ENCODE data around the gene EBI3. TPM values are rescaled to one million over a fixed set of nuclear protein-coding genes. Genes with fewer than 3 reads are reported as not detected.
"Not testable (repeated sequence)": the region's sequence is repeated elsewhere in the genome, so short reads cannot be mapped to it uniquely, and the experiment has no call there.

EBI3 gene
- polyA plus RNA-seq, 2 donors: 0.53 to 0.92 TPM

- Histone ChIP-seq H3K9me3 (ENCODE audit: control insufficient read depth in 2 of 2, insufficient read depth in 1 of 2, low read depth in 1 of 2, low read length in 1 of 2) (no peaks in the 10 kb centered on the region), H3K27ac (ENCODE audit: low read depth in 2 of 2, low read length in 1 of 2) (no peak overlapping the region), H3K4me3 (ENCODE audit: low read depth in 1 of 2, low read length in 2 of 2) (no peak overlapping the region), H3K27me3 (ENCODE audit: control insufficient read depth in 1 of 2, insufficient read depth in 2 of 2, low read length in 2 of 2) (no peaks in the 10 kb centered on the region), H3K36me3 (ENCODE audit: control insufficient read depth in 2 of 2, insufficient read depth in 2 of 2, low read length in 1 of 2) (no peaks in the 10 kb centered on the region), H3K4me1 (ENCODE audit: control insufficient read depth in 2 of 2, insufficient read depth in 2 of 2, low read length in 1 of 2) (no peaks in the 10 kb centered on the region)
- WGBS, 2 donors: 42 to 43% methylated on average over 19 to 21 of the region's 21 CpGs
These were observed 3.4 kb downstream of the EBI3 start for GRCh38 chr19:4232614-4233281.

- Histone ChIP-seq H3K27ac (ENCODE audit: low read depth in 2 of 2, low read length in 1 of 2) (no peak overlapping the region), H3K9me3 (ENCODE audit: control insufficient read depth in 2 of 2, insufficient read depth in 1 of 2, low read depth in 1 of 2, low read length in 1 of 2) (no peaks in the 10 kb centered on the region), H3K4me3 (ENCODE audit: low read depth in 1 of 2, low read length in 2 of 2) (no peak overlapping the region), H3K27me3 (ENCODE audit: control insufficient read depth in 1 of 2, insufficient read depth in 2 of 2, low read length in 2 of 2) (no peaks in the 10 kb centered on the region), H3K4me1 (ENCODE audit: control insufficient read depth in 2 of 2, insufficient read depth in 2 of 2, low read length in 1 of 2) (no peaks in the 10 kb centered on the region), H3K36me3 (ENCODE audit: control insufficient read depth in 2 of 2, insufficient read depth in 2 of 2, low read length in 1 of 2) (no peaks in the 10 kb centered on the region)
- WGBS, 2 donors: 25 to 29% methylated on average over 11 of the region's 11 CpGs
These were observed 4.0 kb downstream of the EBI3 start for GRCh38 chr19:4233282-4233853.

GRCh38 chr19:4234142-4234861 lies 5.0 kb downstream of the EBI3 start:
- Histone ChIP-seq H3K36me3 (ENCODE audit: control insufficient read depth in 2 of 2, insufficient read depth in 2 of 2, low read length in 1 of 2) (no peaks in the 10 kb centered on the region), H3K4me1 (ENCODE audit: control insufficient read depth in 2 of 2, insufficient read depth in 2 of 2, low read length in 1 of 2) (no peaks in the 10 kb centered on the region), H3K27ac (ENCODE audit: low read depth in 2 of 2, low read length in 1 of 2) (no peak overlapping the region), H3K9me3 (ENCODE audit: control insufficient read depth in 2 of 2, insufficient read depth in 1 of 2, low read depth in 1 of 2, low read length in 1 of 2) (no peaks in the 10 kb centered on the region), H3K27me3 (ENCODE audit: control insufficient read depth in 1 of 2, insufficient read depth in 2 of 2, low read length in 2 of 2) (no peaks in the 10 kb centered on the region), H3K4me3 (ENCODE audit: low read depth in 1 of 2, low read length in 2 of 2) (no peak overlapping the region)
- 42 to 44% methylated on average over 21 of the region's 21 CpGs for WGBS, 2 donors

GRCh38 chr19:4234862-4235201 lies 5.5 kb downstream of the EBI3 start:
- no peaks in the 10 kb centered on the region for H3K9me3 ChIP-seq (ENCODE audit: control insufficient read depth in 2 of 2, insufficient read depth in 1 of 2, low read depth in 1 of 2, low read length in 1 of 2)
- H3K4me3 ChIP-seq (ENCODE audit: low read depth in 1 of 2, low read length in 2 of 2): no peak overlapping the region
- H3K4me1 ChIP-seq (ENCODE audit: control insufficient read depth in 2 of 2, insufficient read depth in 2 of 2, low read length in 1 of 2): no peaks in the 10 kb centered on the region
- H3K27me3 ChIP-seq (ENCODE audit: control insufficient read depth in 1 of 2, insufficient read depth in 2 of 2, low read length in 2 of 2): no peaks in the 10 kb centered on the region
- H3K27ac ChIP-seq (ENCODE audit: low read depth in 2 of 2, low read length in 1 of 2): no peak overlapping the region
- H3K36me3 ChIP-seq (ENCODE audit: control insufficient read depth in 2 of 2, insufficient read depth in 2 of 2, low read length in 1 of 2): no peaks in the 10 kb centered on the region
- 70 to 71% methylated on average over 13 of the region's 13 CpGs for WGBS, 2 donors

- not testable (repeated sequence) for H3K4me3 ChIP-seq (ENCODE audit: low read depth in 1 of 2, low read length in 2 of 2); H3K36me3 ChIP-seq (ENCODE audit: control insufficient read depth in 2 of 2, insufficient read depth in 2 of 2, low read length in 1 of 2); H3K4me1 ChIP-seq (ENCODE audit: control insufficient read depth in 2 of 2, insufficient read depth in 2 of 2, low read length in 1 of 2); H3K27ac ChIP-seq (ENCODE audit: low read depth in 2 of 2, low read length in 1 of 2); H3K27me3 ChIP-seq (ENCODE audit: control insufficient read depth in 1 of 2, insufficient read depth in 2 of 2, low read length in 2 of 2); H3K9me3 ChIP-seq (ENCODE audit: control insufficient read depth in 2 of 2, insufficient read depth in 1 of 2, low read depth in 1 of 2, low read length in 1 of 2)
- WGBS, 2 donors: 90 to 92% methylated on average over 16 of the region's 16 CpGs
These were observed 8.2 kb downstream of the EBI3 start for GRCh38 chr19:4237510-4237909.

GRCh38 chr19:4238831-4239230 lies 9.5 kb downstream of the EBI3 start:
- Histone ChIP-seq H3K27me3 (ENCODE audit: control insufficient read depth in 1 of 2, insufficient read depth in 2 of 2, low read length in 2 of 2) (no peaks in the 10 kb centered on the region), H3K9me3 (ENCODE audit: control insufficient read depth in 2 of 2, insufficient read depth in 1 of 2, low read depth in 1 of 2, low read length in 1 of 2) (no peaks in the 10 kb centered on the region), H3K36me3 (ENCODE audit: control insufficient read depth in 2 of 2, insufficient read depth in 2 of 2, low read length in 1 of 2) (no peaks in the 10 kb centered on the region), H3K27ac (ENCODE audit: low read depth in 2 of 2, low read length in 1 of 2) (no peak overlapping the region), H3K4me1 (ENCODE audit: control insufficient read depth in 2 of 2, insufficient read depth in 2 of 2, low read length in 1 of 2) (no peaks in the 10 kb centered on the region), H3K4me3 (ENCODE audit: low read depth in 1 of 2, low read length in 2 of 2) (no peak overlapping the region)
- 84 to 87% methylated on average over 4 of the region's 4 CpGs for WGBS, 2 donors

GRCh38 chr19:4241824-4242430 lies 12.6 kb downstream of the EBI3 start:
- no peak overlapping the region for H3K27ac ChIP-seq (ENCODE audit: low read depth in 2 of 2, low read length in 1 of 2)
- no peaks in the 10 kb centered on the region for H3K4me1 ChIP-seq (ENCODE audit: control insufficient read depth in 2 of 2, insufficient read depth in 2 of 2, low read length in 1 of 2)
- H3K27me3 ChIP-seq (ENCODE audit: control insufficient read depth in 1 of 2, insufficient read depth in 2 of 2, low read length in 2 of 2): no peaks in the 10 kb centered on the region
- no peak overlapping the region for H3K4me3 ChIP-seq (ENCODE audit: low read depth in 1 of 2, low read length in 2 of 2)
- H3K36me3 ChIP-seq (ENCODE audit: control insufficient read depth in 2 of 2, insufficient read depth in 2 of 2, low read length in 1 of 2): no peaks in the 10 kb centered on the region
- 72 to 74% methylated on average over 5 of the region's 5 CpGs for WGBS, 2 donors
- no peaks in the 10 kb centered on the region for H3K9me3 ChIP-seq (ENCODE audit: control insufficient read depth in 2 of 2, insufficient read depth in 1 of 2, low read depth in 1 of 2, low read length in 1 of 2)

DNA sequence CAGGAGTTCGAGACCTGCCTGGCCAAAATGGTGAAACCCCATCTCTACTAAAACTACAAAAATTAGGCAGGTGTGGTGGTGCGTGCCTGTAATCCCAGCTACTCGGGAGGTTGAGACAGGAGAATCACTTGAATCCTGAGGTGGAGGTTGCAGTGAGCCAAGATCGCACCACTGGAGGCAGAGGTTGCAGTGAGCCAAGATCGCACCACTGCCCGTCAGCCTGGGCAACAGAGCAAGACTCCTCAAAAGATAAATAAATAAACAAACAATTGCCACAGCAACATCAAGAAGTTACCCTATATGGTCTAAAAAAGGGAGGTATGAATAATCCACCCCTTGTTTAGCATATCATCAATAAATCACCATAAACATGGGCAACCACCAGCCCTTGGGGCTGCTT lies 16.6 kb downstream of the EBI3 start:
- H3K27ac ChIP-seq (ENCODE audit: low read depth in 2 of 2, low read length in 1 of 2); H3K4me3 ChIP-seq (ENCODE audit: low read depth in 1 of 2, low read length in 2 of 2); H3K27me3 ChIP-seq (ENCODE audit: control insufficient read depth in 1 of 2, insufficient read depth in 2 of 2, low read length in 2 of 2); H3K4me1 ChIP-seq (ENCODE audit: control insufficient read depth in 2 of 2, insufficient read depth in 2 of 2, low read length in 1 of 2); H3K9me3 ChIP-seq (ENCODE audit: control insufficient read depth in 2 of 2, insufficient read depth in 1 of 2, low read depth in 1 of 2, low read length in 1 of 2): not testable (repeated sequence)
- WGBS, 2 donors: 97 to 99% methylated on average over 6 of the region's 6 CpGs
- H3K36me3 ChIP-seq (ENCODE audit: control insufficient read depth in 2 of 2, insufficient read depth in 2 of 2, low read length in 1 of 2): peaks cover 7 to 19% of the 10 kb centered on the region in 2 donors

DNA sequence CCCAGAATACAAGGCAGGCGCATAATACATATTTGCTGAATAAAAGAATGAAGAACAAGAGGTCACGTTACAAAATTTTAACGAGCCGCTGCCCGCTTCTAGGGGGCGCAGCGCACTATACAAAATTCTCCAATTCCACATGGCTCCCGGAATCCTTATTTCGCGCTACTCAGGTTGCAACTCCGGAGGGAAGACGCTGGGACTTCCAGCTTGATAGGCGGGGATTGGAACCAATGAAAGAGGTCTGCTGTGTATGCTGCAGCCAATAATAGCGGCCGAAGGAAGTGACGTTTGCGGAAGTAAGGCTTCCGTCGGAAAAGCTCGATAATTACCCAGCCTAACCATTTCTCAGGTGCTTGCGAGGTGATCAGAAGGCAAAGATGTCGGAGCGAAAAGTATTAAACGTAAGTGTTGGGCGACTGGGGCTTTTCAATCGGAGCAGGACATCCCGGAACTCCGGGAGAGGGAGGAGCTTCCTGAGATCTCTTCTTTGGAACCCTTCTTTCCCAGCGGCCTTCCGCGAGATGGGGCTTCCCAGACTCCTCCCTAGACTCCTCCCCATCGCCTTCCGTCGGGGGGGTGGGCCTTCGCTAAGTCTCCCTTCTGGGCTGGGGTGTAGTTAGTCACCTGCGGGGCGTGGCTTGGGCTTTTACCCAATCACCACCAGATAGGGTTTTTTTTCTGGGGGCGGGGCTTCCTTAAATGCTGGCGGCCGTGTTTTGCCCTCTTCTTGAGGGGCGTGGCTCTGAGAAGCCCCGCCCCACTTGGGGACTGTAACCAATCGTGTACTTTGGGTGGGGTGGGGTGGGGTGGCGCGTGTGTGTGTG lies 17.7 kb downstream of the EBI3 start, which contains the start of gene YJU2:
Gene YJU2, plus strand, starts transcription at position 314 of the 827 bp plus-strand sequence. Its CDS starts 67 bp downstream, at position 381.
- 0 to 1% methylated on average over 42 to 45 of the region's 45 CpGs for WGBS, 2 donors
- Histone ChIP-seq H3K27ac (ENCODE audit: low read depth in 2 of 2, low read length in 1 of 2) (peak within 1 kb of the TSS; percentile 97 to 98), H3K4me3 (ENCODE audit: low read depth in 1 of 2, low read length in 2 of 2) (peak within 1 kb of the TSS; percentile 50 to 70), H3K4me1 (ENCODE audit: control insufficient read depth in 2 of 2, insufficient read depth in 2 of 2, low read length in 1 of 2) (no peaks in the 10 kb centered on the region), H3K9me3 (ENCODE audit: control insufficient read depth in 2 of 2, insufficient read depth in 1 of 2, low read depth in 1 of 2, low read length in 1 of 2) (no peaks in the 10 kb centered on the region), H3K27me3 (ENCODE audit: control insufficient read depth in 1 of 2, insufficient read depth in 2 of 2, low read length in 2 of 2) (no peaks in the 10 kb centered on the region), H3K36me3 (ENCODE audit: control insufficient read depth in 2 of 2, insufficient read depth in 2 of 2, low read length in 1 of 2) (peaks cover 11 to 24% of the 10 kb centered on the region in 2 donors)

All from esophagus (tissue), 2 donors.